Sigmoid colon (tissue), 4 donors: Measurements from ENCODE around the gene OR6A2.

Experiments used
- EP300 ChIP-seq, 4 donors: sonication (generic); formaldehyde crosslinking; IDR thresholded peaks; one replicate each; pipeline ENCODE4 v1.6.1; 2017; ENCODE audit warnings: antibody characterized with exemption in 4 of 4
- POLR2A ChIP-seq, 2 donors: fragments of 450-650 bp; IDR thresholded peaks; one replicate each; pipeline ENCODE4 v1.6.1; 2016; ENCODE audit warnings: antibody characterized with exemption in 2 of 2, mild to moderate bottlenecking in 2 of 2, moderate library complexity in 2 of 2
- TF ChIP-seq, protein P1 (sequence below), 4 experiments: fragments of 450-650 bp in 3 of 4; fragments of 200-600 bp in 1 of 4; IDR thresholded peaks; one replicate each; pipeline ENCODE4 v1.5.1; 2016 to 2019; ENCODE audit warnings: antibody characterized with exemption in 4 of 4, mild to moderate bottlenecking in 3 of 4, moderate library complexity in 2 of 4

- TF ChIP-seq EP300 (IDR thresholded peaks at IDR 0.05): no peak
- TF ChIP-seq, protein P1, sequence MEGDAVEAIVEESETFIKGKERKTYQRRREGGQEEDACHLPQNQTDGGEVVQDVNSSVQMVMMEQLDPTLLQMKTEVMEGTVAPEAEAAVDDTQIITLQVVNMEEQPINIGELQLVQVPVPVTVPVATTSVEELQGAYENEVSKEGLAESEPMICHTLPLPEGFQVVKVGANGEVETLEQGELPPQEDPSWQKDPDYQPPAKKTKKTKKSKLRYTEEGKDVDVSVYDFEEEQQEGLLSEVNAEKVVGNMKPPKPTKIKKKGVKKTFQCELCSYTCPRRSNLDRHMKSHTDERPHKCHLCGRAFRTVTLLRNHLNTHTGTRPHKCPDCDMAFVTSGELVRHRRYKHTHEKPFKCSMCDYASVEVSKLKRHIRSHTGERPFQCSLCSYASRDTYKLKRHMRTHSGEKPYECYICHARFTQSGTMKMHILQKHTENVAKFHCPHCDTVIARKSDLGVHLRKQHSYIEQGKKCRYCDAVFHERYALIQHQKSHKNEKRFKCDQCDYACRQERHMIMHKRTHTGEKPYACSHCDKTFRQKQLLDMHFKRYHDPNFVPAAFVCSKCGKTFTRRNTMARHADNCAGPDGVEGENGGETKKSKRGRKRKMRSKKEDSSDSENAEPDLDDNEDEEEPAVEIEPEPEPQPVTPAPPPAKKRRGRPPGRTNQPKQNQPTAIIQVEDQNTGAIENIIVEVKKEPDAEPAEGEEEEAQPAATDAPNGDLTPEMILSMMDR (IDR thresholded peaks at IDR 0.05): no peak
- TF ChIP-seq POLR2A (IDR thresholded peaks at IDR 0.05): no peak
Measured at GRCh38 chr11:6794639-6795038, 4.8 kb downstream of the OR6A2 start.
